Uterus (tissue), 4 donors: ENCODE measurements around the gene CEBPE. TPM values are rescaled to one million over a fixed set of nuclear protein-coding genes. Genes with fewer than 3 reads are reported as not detected.

Experiments
- DNase-seq, 2 donors: peaks; one replicate each; pipeline ENCODE4 v3.0.0-alpha.2; 2019 to 2020
- H3K27ac ChIP-seq, 2 donors: fragments of 200-600 bp; sonication (generic); 1 replicate in 1 of 2; 2 replicates in 1 of 2; pipeline ENCODE4 v1.5.1; 2016 to 2018
- H3K27me3 ChIP-seq, 2 donors: fragments of 200-600 bp; sonication (generic); one replicate each; pipeline ENCODE4 v1.5.1; 2018 to 2019; ENCODE audit warnings: control low read depth in 1 of 2
- H3K36me3 ChIP-seq, 2 donors: fragments of 200-600 bp; sonication (generic); one replicate each; pipeline ENCODE4 v1.5.1; 2019; ENCODE audit warnings: control low read depth in 1 of 2
- H3K4me1 ChIP-seq, 2 donors: fragments of 200-600 bp; sonication (generic); one replicate each; pipeline ENCODE4 v1.5.1; 2018 to 2019; ENCODE audit warnings: control low read depth in 1 of 2
- H3K4me3 ChIP-seq, 2 donors: fragments of 200-600 bp; sonication (generic); 1 replicate in 1 of 2; 2 replicates in 1 of 2; pipeline ENCODE4 v1.5.1; 2018 to 2019; ENCODE audit warnings: mild to moderate bottlenecking in 1 of 2
- H3K9me3 ChIP-seq, 2 donors: fragments of 200-600 bp; sonication (generic); one replicate each; pipeline ENCODE4 v1.5.1; 2019; ENCODE audit warnings: control low read depth in 1 of 2
- POLR2A ChIP-seq, 2 donors: fragments of 450-650 bp; IDR thresholded peaks; one replicate each; pipeline ENCODE4 v1.6.1; 2016; ENCODE audit warnings: antibody characterized with exemption in 2 of 2, mild to moderate bottlenecking in 1 of 2, moderate library complexity in 1 of 2
- intact Hi-C: fragments of 100-400 bp; cut with DNase I; formaldehyde crosslinking; loops from one replicate; pipeline ENCODE4 v1.15.1; 2023; ENCODE audit warnings: low total_unique reads
- total RNA-seq, 4 donors: library from RNA; depleted of rRNA in 3 of 4; stranded (reverse); fragments of >200 nt in 3 of 4; gene quantifications; one replicate each; pipeline versions ENCODE4 v1.1.0 to v1.2.4, GENCODE V29; 2014 to 2023
- TF ChIP-seq, protein P1 (sequence below), 4 experiments: fragments of 200-600 bp in 2 of 4; fragments of 450-650 bp in 2 of 4; sonication (generic) in 2 of 4; IDR thresholded peaks; one replicate each; pipeline ENCODE4 v1.5.1; 2016 to 2019; ENCODE audit warnings: antibody characterized with exemption in 4 of 4, mild to moderate bottlenecking in 2 of 4, moderate library complexity in 1 of 4
- donor health status: DM: yes; HTN: yes; CAD: no.

CEBPE gene
- total RNA-seq, 4 donors from 2014 or later = not detected

DNA sequence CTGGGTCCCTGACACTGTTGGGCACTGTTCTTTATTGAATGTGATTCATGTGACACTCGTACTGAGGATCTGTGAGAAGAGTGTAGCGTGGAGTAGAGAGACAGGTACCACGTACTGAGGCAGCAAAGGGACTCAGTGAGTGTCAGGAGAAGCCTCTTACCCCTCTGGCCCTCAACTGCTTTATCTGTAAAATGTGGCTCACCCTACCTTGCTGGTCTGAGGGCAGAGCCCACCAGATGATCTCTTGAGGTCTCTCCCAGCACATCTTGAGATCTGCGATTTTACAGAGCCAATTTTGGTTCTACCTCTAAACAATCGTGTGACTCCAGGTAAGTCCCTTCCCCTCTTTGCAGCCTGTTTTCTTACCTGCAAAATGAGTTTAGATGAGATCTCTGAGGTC, 3.1 kb downstream of the CEBPE start:
- H3K27ac ChIP-seq = no peak overlapping the region
- no peaks in the 10 kb centered on the region for H3K27me3 ChIP-seq
- intact Hi-C loops = no loop called here
- no peak for DNase-seq
- H3K36me3 ChIP-seq = no peaks in the 10 kb centered on the region
- no peak overlapping the region for H3K4me3 ChIP-seq
- no peak for TF ChIP-seq POLR2A (IDR thresholded peaks at IDR 0.05)
- TF ChIP-seq, protein P1, sequence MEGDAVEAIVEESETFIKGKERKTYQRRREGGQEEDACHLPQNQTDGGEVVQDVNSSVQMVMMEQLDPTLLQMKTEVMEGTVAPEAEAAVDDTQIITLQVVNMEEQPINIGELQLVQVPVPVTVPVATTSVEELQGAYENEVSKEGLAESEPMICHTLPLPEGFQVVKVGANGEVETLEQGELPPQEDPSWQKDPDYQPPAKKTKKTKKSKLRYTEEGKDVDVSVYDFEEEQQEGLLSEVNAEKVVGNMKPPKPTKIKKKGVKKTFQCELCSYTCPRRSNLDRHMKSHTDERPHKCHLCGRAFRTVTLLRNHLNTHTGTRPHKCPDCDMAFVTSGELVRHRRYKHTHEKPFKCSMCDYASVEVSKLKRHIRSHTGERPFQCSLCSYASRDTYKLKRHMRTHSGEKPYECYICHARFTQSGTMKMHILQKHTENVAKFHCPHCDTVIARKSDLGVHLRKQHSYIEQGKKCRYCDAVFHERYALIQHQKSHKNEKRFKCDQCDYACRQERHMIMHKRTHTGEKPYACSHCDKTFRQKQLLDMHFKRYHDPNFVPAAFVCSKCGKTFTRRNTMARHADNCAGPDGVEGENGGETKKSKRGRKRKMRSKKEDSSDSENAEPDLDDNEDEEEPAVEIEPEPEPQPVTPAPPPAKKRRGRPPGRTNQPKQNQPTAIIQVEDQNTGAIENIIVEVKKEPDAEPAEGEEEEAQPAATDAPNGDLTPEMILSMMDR (IDR thresholded peaks at IDR 0.05) = no peak
- peaks cover 0 to under 1% of the 10 kb centered on the region in 2 donors for H3K4me1 ChIP-seq
- H3K9me3 ChIP-seq = no peaks in the 10 kb centered on the region

DNA sequence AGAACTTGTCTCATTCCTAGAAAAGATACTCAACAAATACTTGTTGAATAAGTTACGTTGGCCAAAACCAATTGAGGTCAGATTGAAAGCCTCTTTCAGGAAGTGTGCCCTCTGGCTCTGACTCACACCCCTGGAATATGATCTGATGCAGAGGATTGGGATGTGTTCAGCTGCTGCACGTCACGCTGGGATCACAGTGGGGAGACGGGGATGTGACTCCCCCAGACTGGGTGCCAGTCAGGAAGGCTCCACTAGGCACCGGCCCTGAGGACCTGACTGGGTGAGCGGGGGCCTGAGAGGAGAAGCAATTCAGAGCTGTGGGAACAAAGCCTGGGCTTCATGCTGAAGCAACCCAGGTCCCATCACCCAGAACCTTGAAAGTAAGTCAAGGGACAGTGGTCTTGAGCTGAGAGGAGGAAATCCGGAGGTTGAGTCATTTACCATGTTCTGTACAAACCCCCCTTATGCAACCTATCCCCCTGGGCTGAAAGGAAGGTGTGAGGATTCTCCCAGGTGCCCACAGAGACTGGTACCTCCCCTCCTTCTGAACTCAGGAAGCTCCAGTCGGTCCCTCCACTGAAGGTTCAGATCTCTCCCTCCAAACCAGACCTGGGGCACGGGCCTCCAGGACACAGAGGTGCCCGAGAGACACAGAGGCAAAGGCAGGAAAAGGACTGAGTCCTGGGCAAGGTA, 3.9 kb downstream of the CEBPE start:
- no peak overlapping the region for H3K4me3 ChIP-seq
- no peaks in the 10 kb centered on the region for H3K27me3 ChIP-seq
- H3K4me1 ChIP-seq = no peaks in the 10 kb centered on the region
- no peak overlapping the region for H3K27ac ChIP-seq
- no peaks in the 10 kb centered on the region for H3K36me3 ChIP-seq
- no peak for TF ChIP-seq POLR2A (IDR thresholded peaks at IDR 0.05)
- TF ChIP-seq, protein P1 (IDR thresholded peaks at IDR 0.05) = no peak
- no peak for DNase-seq
- intact Hi-C loops = no loop called here
- no peaks in the 10 kb centered on the region for H3K9me3 ChIP-seq

DNA sequence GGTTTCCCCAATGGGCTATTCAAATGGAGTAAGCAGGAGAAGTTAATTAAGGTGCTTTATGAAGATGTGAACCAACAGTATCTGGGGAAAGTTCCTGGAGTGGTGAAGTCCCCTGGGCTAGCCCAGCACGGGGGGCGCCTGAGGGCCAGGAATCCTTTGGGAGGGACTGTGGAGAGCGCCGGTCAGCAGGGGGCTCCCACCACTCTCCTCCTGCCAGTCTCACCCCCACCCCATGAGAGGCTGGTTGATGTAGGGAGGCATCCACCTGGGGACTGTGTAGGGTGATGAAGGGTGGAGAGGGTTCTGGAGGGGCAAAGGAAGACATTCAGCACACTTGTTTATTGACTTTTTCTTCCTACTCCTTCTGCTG, 4.4 kb downstream of the CEBPE start:
- no peak overlapping the region for H3K27ac ChIP-seq
- no peaks in the 10 kb centered on the region for H3K9me3 ChIP-seq
- H3K4me1 ChIP-seq = no peaks in the 10 kb centered on the region
- no peak for DNase-seq
- no peaks in the 10 kb centered on the region for H3K36me3 ChIP-seq
- no peak overlapping the region for H3K4me3 ChIP-seq
- intact Hi-C loops = no loop called here
- no peaks in the 10 kb centered on the region for H3K27me3 ChIP-seq
- TF ChIP-seq, protein P1 (IDR thresholded peaks at IDR 0.05) = no peak
- no peak for TF ChIP-seq POLR2A (IDR thresholded peaks at IDR 0.05)

DNA sequence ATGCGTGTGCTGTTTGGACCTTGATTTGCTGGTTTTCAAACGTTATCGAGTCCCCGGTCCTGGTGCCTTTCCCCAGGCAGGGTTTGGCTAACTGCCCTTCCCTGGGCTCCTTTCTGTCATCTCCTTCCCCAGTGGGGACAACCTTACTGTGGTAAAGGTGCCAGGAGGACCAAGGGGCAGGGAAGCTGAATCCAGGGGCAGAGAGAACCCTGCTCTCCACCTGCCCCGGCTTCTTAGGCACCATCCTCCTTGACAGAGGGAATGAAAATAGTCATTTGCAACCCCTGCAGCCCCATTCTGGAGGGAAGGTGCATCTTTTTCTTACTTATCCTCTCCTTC, 5.0 kb downstream of the CEBPE start:
- H3K27me3 ChIP-seq = no peaks in the 10 kb centered on the region
- no peak overlapping the region for H3K27ac ChIP-seq
- TF ChIP-seq POLR2A (IDR thresholded peaks at IDR 0.05) = no peak
- TF ChIP-seq, protein P1 (IDR thresholded peaks at IDR 0.05) = no peak
- H3K4me3 ChIP-seq = no peak overlapping the region
- intact Hi-C loops = no loop called here
- no peaks in the 10 kb centered on the region for H3K9me3 ChIP-seq
- no peak for DNase-seq
- no peaks in the 10 kb centered on the region for H3K4me1 ChIP-seq
- no peaks in the 10 kb centered on the region for H3K36me3 ChIP-seq

DNA sequence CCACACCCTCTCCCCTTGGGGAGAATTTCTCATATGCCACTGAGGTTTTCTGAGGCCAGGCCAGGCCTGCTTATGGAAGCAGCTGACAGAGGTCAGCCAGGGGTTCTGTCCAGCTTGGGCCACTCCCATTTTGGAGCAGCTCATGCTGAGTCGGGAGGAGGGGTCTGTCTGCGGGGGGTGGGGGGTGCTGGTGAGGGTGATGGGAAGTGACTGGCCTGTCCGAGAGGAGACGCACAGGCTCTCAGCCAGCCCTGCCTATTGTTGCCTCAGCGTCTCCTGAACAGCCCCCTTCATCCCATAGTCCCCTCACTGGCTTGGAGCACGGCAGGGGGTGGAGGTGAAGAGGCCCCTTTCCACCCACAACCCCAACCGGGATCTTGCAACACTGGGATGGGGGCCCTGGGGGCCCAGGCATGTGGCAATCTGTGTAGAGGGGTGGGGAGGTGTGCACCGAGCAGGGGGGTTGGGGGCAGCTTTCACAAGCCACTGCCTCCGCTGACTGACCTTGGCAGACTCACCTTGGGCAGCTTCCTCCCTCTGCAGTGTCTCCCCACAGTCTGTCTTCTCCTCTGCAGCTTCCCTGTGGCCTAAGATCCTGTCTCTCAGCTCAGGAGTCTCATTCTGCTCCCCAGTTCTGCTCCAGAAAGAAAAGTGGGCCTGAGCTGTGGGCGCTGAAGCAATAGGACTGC, 5.5 kb downstream of the CEBPE start:
- Histone ChIP-seq H3K27me3 (no peaks in the 10 kb centered on the region), H3K9me3 (no peaks in the 10 kb centered on the region), H3K27ac (no peak overlapping the region), H3K4me1 (no peaks in the 10 kb centered on the region), H3K36me3 (no peaks in the 10 kb centered on the region), H3K4me3 (no peak overlapping the region)
- DNase-seq = no peak
- TF ChIP-seq, protein P1 (IDR thresholded peaks at IDR 0.05) = no peak
- no peak for TF ChIP-seq POLR2A (IDR thresholded peaks at IDR 0.05)
- intact Hi-C loops = no loop called here
